ENCODE results near the gene HHAT. TPM values are rescaled to one million over a fixed set of nuclear protein-coding genes. Genes with fewer than 3 reads are reported as not detected.

HHAT gene
- total and polyA plus RNA-seq, 4 experiments from 2014 or later, result 4.3 to 6.8 (median 5.8) TPM

GRCh38 chr1:210363119-210363518 is 34.4 kb downstream of the HHAT start:
- no peak for DNase-seq
- no peaks in the 10 kb centered on the region for H3K4me1 ChIP-seq (ENCODE audit: insufficient read depth, low read length)
- ChIA-PET POLR2A (ENCODE audit: partially characterized antibody) (no interaction called here), CTCF (ENCODE audit: partially characterized antibody) (interaction anchor here (0.7 to 9.1 kb wide), 4 partner anchors 11 to 44 kb away, joined by 3 to 71 read pairs (median 4); no protein-coding TSS in a partner anchor)
- Mint-ChIP-seq H3K36me3 (peaks cover 3 to 10% of the 10 kb centered on the region in 2 donors), H3K27me3 (no peaks in the 10 kb centered on the region), H3K9me3 (no peaks in the 10 kb centered on the region), H3K4me3 (no peak overlapping the region), H3K4me1 (peaks cover 0 to 9% (median 3%) of the 10 kb centered on the region in 4 donors), H3K27ac (no peak overlapping the region)
- H3K36me3 ChIP-seq (ENCODE audit: insufficient read depth, low read length), result no peaks in the 10 kb centered on the region
- H3K4me3 ChIP-seq (ENCODE audit: low read length in 2 of 2), result no peak overlapping the region
- no peaks in the 10 kb centered on the region for H3K9me3 ChIP-seq (ENCODE audit: control insufficient read depth in 1 of 2, low read length in 2 of 2)
- H3K27me3 ChIP-seq (ENCODE audit: insufficient read depth, low read length), result no peaks in the 10 kb centered on the region
- intact Hi-C loops (cut with micrococcal nuclease), result no loop called here
- no peak overlapping the region for H3K27ac ChIP-seq (ENCODE audit: low read depth, low read length)

GRCh38 chr1:210364479-210364878 is 35.8 kb downstream of the HHAT start:
- POLR2A ChIA-PET (ENCODE audit: partially characterized antibody), result no interaction called here
- H3K4me1 Mint-ChIP-seq, result peaks cover 0 to 9% (median 3%) of the 10 kb centered on the region in 4 donors

GRCh38 chr1:210366767-210367166 is 38.1 kb downstream of the HHAT start:
- peaks cover 0 to 18% of the 10 kb centered on the region in 2 donors for H3K36me3 Mint-ChIP-seq
- Histone ChIP-seq H3K9me3 (ENCODE audit: control insufficient read depth in 1 of 2, low read length in 2 of 2) (no peaks in the 10 kb centered on the region), H3K27me3 (ENCODE audit: insufficient read depth, low read length) (no peaks in the 10 kb centered on the region), H3K27ac (ENCODE audit: low read depth, low read length) (no peak overlapping the region), H3K4me3 (ENCODE audit: low read length in 2 of 2) (no peak overlapping the region), H3K4me1 (ENCODE audit: insufficient read depth, low read length) (no peaks in the 10 kb centered on the region), H3K36me3 (ENCODE audit: insufficient read depth, low read length) (no peaks in the 10 kb centered on the region)
- intact Hi-C loops (cut with micrococcal nuclease), result no loop called here
- no peaks in the 10 kb centered on the region for H3K4me1 Mint-ChIP-seq
- no peak overlapping the region for H3K4me3 Mint-ChIP-seq
- ChIA-PET CTCF (ENCODE audit: partially characterized antibody) (interaction anchor here (1.4 to 2.4 kb wide), 2 partner anchors 10 to 33 kb away, joined by 3 to 9 read pairs; no protein-coding TSS in a partner anchor), POLR2A (ENCODE audit: partially characterized antibody) (no interaction called here)
- H3K27ac Mint-ChIP-seq, result peak overlapping the region in 2 of 7 donors; percentile 15 to 19
- DNase-seq, result no peak
- H3K9me3 Mint-ChIP-seq, result no peaks in the 10 kb centered on the region
- no peaks in the 10 kb centered on the region for H3K27me3 Mint-ChIP-seq

More at GRCh38 chr1:210364479-210364878, 35.8 kb downstream of the HHAT start:
- CTCF ChIA-PET (ENCODE audit: partially characterized antibody), result interaction anchor here (1.1 to 9.1 kb wide), 3 partner anchors 10 to 37 kb away, joined by 3 to 71 read pairs (median 9); no protein-coding TSS in a partner anchor
- no peaks in the 10 kb centered on the region for H3K9me3 ChIP-seq (ENCODE audit: control insufficient read depth in 1 of 2, low read length in 2 of 2)
- Mint-ChIP-seq H3K4me3 (no peak overlapping the region), H3K36me3 (peaks cover 0 to 15% of the 10 kb centered on the region in 2 donors), H3K27me3 (no peaks in the 10 kb centered on the region), H3K27ac (no peak overlapping the region), H3K9me3 (no peaks in the 10 kb centered on the region)
- no peaks in the 10 kb centered on the region for H3K36me3 ChIP-seq (ENCODE audit: insufficient read depth, low read length)
- no peaks in the 10 kb centered on the region for H3K27me3 ChIP-seq (ENCODE audit: insufficient read depth, low read length)
- no peak overlapping the region for H3K4me3 ChIP-seq (ENCODE audit: low read length in 2 of 2)
- no peaks in the 10 kb centered on the region for H3K4me1 ChIP-seq (ENCODE audit: insufficient read depth, low read length)
- DNase-seq, result no peak
- H3K27ac ChIP-seq (ENCODE audit: low read depth, low read length), result no peak overlapping the region
- intact Hi-C loops (cut with micrococcal nuclease), result no loop called here

DNA sequence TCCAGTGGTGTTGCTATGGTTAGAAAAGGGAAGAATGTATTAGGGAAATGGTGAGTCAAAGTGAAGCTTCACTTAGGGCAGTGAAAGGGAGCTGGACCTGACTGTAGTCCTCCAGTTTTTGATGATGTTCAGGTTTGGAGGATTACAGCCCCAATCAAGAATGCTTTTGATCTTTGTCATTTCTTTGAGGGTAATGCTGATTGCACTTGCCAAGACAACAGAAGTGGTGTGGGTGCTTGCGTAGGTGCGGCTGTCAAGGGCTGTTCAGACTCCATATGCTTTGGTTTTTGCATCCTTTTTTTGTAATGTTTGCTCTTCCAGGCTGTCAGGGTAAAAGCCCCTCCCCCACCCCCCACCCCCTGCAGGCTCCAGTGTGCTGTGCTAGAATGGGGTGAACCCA is 38.9 kb downstream of the HHAT start:
- H3K36me3 Mint-ChIP-seq, result peaks cover 0 to 18% of the 10 kb centered on the region in 2 donors
- Histone ChIP-seq H3K9me3 (ENCODE audit: control insufficient read depth in 1 of 2, low read length in 2 of 2) (no peaks in the 10 kb centered on the region), H3K4me3 (ENCODE audit: low read length in 2 of 2) (no peak overlapping the region), H3K4me1 (ENCODE audit: insufficient read depth, low read length) (no peaks in the 10 kb centered on the region), H3K36me3 (ENCODE audit: insufficient read depth, low read length) (no peaks in the 10 kb centered on the region), H3K27ac (ENCODE audit: low read depth, low read length) (no peak overlapping the region), H3K27me3 (ENCODE audit: insufficient read depth, low read length) (no peaks in the 10 kb centered on the region)
- no peaks in the 10 kb centered on the region for H3K27me3 Mint-ChIP-seq
- intact Hi-C loops (cut with micrococcal nuclease), result no loop called here
- no peaks in the 10 kb centered on the region for H3K9me3 Mint-ChIP-seq
- no peak for DNase-seq
- ChIA-PET CTCF (ENCODE audit: partially characterized antibody) (interaction anchor here (1.4 kb wide), 1 partner anchor 11 kb away, joined by 3 read pairs; no protein-coding TSS in a partner anchor), POLR2A (ENCODE audit: partially characterized antibody) (no interaction called here)
- H3K4me1 Mint-ChIP-seq, result no peaks in the 10 kb centered on the region
- no peak overlapping the region for H3K4me3 Mint-ChIP-seq
- H3K27ac Mint-ChIP-seq, result no peak overlapping the region

- Mint-ChIP-seq H3K9me3 (no peaks in the 10 kb centered on the region), H3K36me3 (peaks cover 0 to 8% of the 10 kb centered on the region in 2 donors), H3K4me1 (peaks cover 8 to 17% (median 12%) of the 10 kb centered on the region in 4 donors), H3K4me3 (no peak overlapping the region), H3K27me3 (no peaks in the 10 kb centered on the region), H3K27ac (peak overlapping the region in 1 of 7 donors; percentile 38)
- DNase-seq, result no peak
- Histone ChIP-seq H3K36me3 (ENCODE audit: insufficient read depth, low read length) (no peaks in the 10 kb centered on the region), H3K9me3 (ENCODE audit: control insufficient read depth in 1 of 2, low read length in 2 of 2) (no peaks in the 10 kb centered on the region), H3K4me1 (ENCODE audit: insufficient read depth, low read length) (peaks cover 12% of the 10 kb centered on the region), H3K4me3 (ENCODE audit: low read length in 2 of 2) (no peak overlapping the region), H3K27me3 (ENCODE audit: insufficient read depth, low read length) (no peaks in the 10 kb centered on the region), H3K27ac (ENCODE audit: low read depth, low read length) (no peak overlapping the region)
- intact Hi-C loops (cut with micrococcal nuclease), result no loop called here
- POLR2A ChIA-PET (ENCODE audit: partially characterized antibody), result no interaction called here
- CTCF ChIA-PET (ENCODE audit: partially characterized antibody), result interaction anchor here (1.0 to 1.1 kb wide), 2 partner anchors 9 to 29 kb away, joined by 3 to 5 read pairs; no protein-coding TSS in a partner anchor
Measured at GRCh38 chr1:210369425-210369824, 40.7 kb downstream of the HHAT start.

DNA sequence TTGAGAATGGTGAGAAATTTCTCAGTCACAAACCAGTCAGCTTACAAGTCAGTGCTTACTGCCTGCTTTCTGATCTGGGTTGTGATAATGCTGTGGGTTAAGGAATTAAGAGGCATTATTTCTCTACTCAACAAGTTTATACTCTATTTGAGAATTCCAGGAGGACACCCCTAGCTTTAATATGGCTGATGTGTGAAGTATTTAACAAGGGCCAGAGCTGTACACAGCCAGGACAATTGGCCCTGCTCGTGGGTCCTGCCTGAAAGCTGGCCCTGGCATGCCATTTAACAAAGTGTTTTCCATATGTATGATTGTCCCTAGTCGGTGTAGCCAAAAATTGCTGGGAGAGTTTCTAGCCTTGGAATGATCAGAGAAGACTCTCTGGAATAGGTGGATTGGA is 43.2 kb downstream of the HHAT start:
- Histone ChIP-seq H3K4me1 (ENCODE audit: insufficient read depth, low read length) (peaks cover 18% of the 10 kb centered on the region), H3K27ac (ENCODE audit: low read depth, low read length) (no peak overlapping the region), H3K4me3 (ENCODE audit: low read length in 2 of 2) (no peak overlapping the region), H3K9me3 (ENCODE audit: control insufficient read depth in 1 of 2, low read length in 2 of 2) (no peaks in the 10 kb centered on the region), H3K27me3 (ENCODE audit: insufficient read depth, low read length) (no peaks in the 10 kb centered on the region), H3K36me3 (ENCODE audit: insufficient read depth, low read length) (no peaks in the 10 kb centered on the region)
- ChIA-PET CTCF (ENCODE audit: partially characterized antibody) (interaction anchor here (1.2 to 5.6 kb wide), 3 partner anchors 10 to 34 kb away, joined by 3 to 71 read pairs (median 4); no protein-coding TSS in a partner anchor), POLR2A (ENCODE audit: partially characterized antibody) (no interaction called here)
- DNase-seq, result no peak
- Mint-ChIP-seq H3K27me3 (no peaks in the 10 kb centered on the region), H3K36me3 (peaks cover 0 to 8% of the 10 kb centered on the region in 2 donors), H3K9me3 (no peaks in the 10 kb centered on the region), H3K4me1 (peaks cover 15 to 27% (median 22%) of the 10 kb centered on the region in 4 donors), H3K27ac (peak overlapping the region in 2 of 7 donors; percentile 24 to 55), H3K4me3 (no peak overlapping the region)
- intact Hi-C loops (cut with micrococcal nuclease), result no loop called here

- H3K27ac Mint-ChIP-seq, result peak overlapping the region in 3 of 7 donors; percentile 24 to 93 (median 69)
Measured at GRCh38 chr1:210372491-210372890, 43.8 kb downstream of the HHAT start.

More at GRCh38 chr1:210372491-210372890, 43.8 kb downstream of the HHAT start:
- ChIA-PET POLR2A (ENCODE audit: partially characterized antibody) (no interaction called here), CTCF (ENCODE audit: partially characterized antibody) (interaction anchor here (1.2 to 5.6 kb wide), 4 partner anchors 10 to 33 kb away, joined by 3 to 71 read pairs (median 14); no protein-coding TSS in a partner anchor)
- H3K9me3 Mint-ChIP-seq, result no peaks in the 10 kb centered on the region
- Histone ChIP-seq H3K4me3 (ENCODE audit: low read length in 2 of 2) (no peak overlapping the region), H3K27me3 (ENCODE audit: insufficient read depth, low read length) (no peaks in the 10 kb centered on the region), H3K36me3 (ENCODE audit: insufficient read depth, low read length) (no peaks in the 10 kb centered on the region), H3K9me3 (ENCODE audit: control insufficient read depth in 1 of 2, low read length in 2 of 2) (no peaks in the 10 kb centered on the region), H3K27ac (ENCODE audit: low read depth, low read length) (no peak overlapping the region), H3K4me1 (ENCODE audit: insufficient read depth, low read length) (peaks cover 18% of the 10 kb centered on the region)
- no peaks in the 10 kb centered on the region for H3K27me3 Mint-ChIP-seq
- no peak for DNase-seq
- intact Hi-C loops (cut with micrococcal nuclease), result no loop called here
- peaks cover 0 to 8% of the 10 kb centered on the region in 2 donors for H3K36me3 Mint-ChIP-seq
- peaks cover 15 to 27% (median 22%) of the 10 kb centered on the region in 4 donors for H3K4me1 Mint-ChIP-seq
- no peak overlapping the region for H3K4me3 Mint-ChIP-seq

Data from CD4-positive, alpha-beta memory T cell (primary cell).